Loucy (cell line): ENCODE data around the gene FBXO42.

Experiments
- H2AFZ ChIP-seq: fragments of 200-600 bp; sonication (generic); 2 replicates; pipeline ENCODE4 v1.6.0; 2016; ENCODE audit warnings: antibody characterized with exemption, mild to moderate bottlenecking, low read length, moderate library complexity
- H3F3A ChIP-seq: fragments of 200-600 bp; 2 replicates; pipeline ENCODE4 v1.6.0; 2016; ENCODE audit warnings: antibody characterized with exemption, low read depth, mild to moderate bottlenecking
- H3K27me3 ChIP-seq: fragments of 200-600 bp; sonication (generic); 2 replicates; pipeline ENCODE4 v1.6.1; 2014; ENCODE audit warnings: low read length, mild to moderate bottlenecking; ENCODE audit not compliant: insufficient read depth, poor library complexity, severe bottlenecking
- H3K36me3 ChIP-seq: fragments of 200-600 bp; sonication (generic); 2 replicates; pipeline ENCODE4 v1.6.1; 2016; ENCODE audit warnings: low read length; ENCODE audit not compliant: insufficient read depth
- H3K4me1 ChIP-seq: fragments of 200-600 bp; sonication (generic); 2 replicates; pipeline ENCODE4 v1.5.1; 2014; ENCODE audit warnings: low read length, mild to moderate bottlenecking; ENCODE audit not compliant: insufficient read depth, poor library complexity, severe bottlenecking
- H3K4me2 ChIP-seq: fragments of 200-600 bp; sonication (generic); 2 replicates; pipeline ENCODE4 v1.6.0; 2014; ENCODE audit warnings: antibody characterized with exemption, low read length, low read depth, mild to moderate bottlenecking; ENCODE audit not compliant: poor library complexity, severe bottlenecking
- H3K4me3 ChIP-seq: fragments of 200-600 bp; sonication (generic); 2 replicates; pipeline ENCODE4 v1.5.1; 2014; ENCODE audit warnings: low read length, mild to moderate bottlenecking, mixed read lengths; ENCODE audit not compliant: poor library complexity, severe bottlenecking
- H3K79me2 ChIP-seq: fragments of 200-600 bp; sonication (generic); 2 replicates; pipeline ENCODE4 v1.6.1; 2014; ENCODE audit warnings: low read length; ENCODE audit not compliant: insufficient read depth
- H3K9ac ChIP-seq: fragments of 200-600 bp; sonication (generic); 2 replicates; pipeline ENCODE4 v1.6.0; 2014; ENCODE audit warnings: mild to moderate bottlenecking, low read depth, low read length, moderate library complexity; ENCODE audit not compliant: poor library complexity, severe bottlenecking
- H3K9me2 ChIP-seq: fragments of 200-600 bp; sonication (generic); replicated peaks from 2 replicates; pipeline ENCODE4 v1.6.1; 2016; ENCODE audit warnings: low read depth, low read length, mixed read lengths
- H3K9me3 ChIP-seq: fragments of 200-600 bp; sonication (generic); 2 replicates; pipeline ENCODE4 v1.6.1; 2014; ENCODE audit warnings: mild to moderate bottlenecking, antibody characterized with exemption, low read length, low read depth; ENCODE audit not compliant: insufficient read depth
- H4K20me1 ChIP-seq: fragments of 200-600 bp; sonication (generic); 2 replicates; pipeline ENCODE4 v1.6.0; 2014; ENCODE audit warnings: antibody characterized with exemption, low read length, mild to moderate bottlenecking; ENCODE audit not compliant: insufficient read depth, poor library complexity, severe bottlenecking
- EZH2phosphoT487 ChIP-seq: fragments of 200-600 bp; IDR thresholded peaks from 2 replicates; pipeline ENCODE4 v1.6.1; 2018; ENCODE audit warnings: antibody characterized with exemption, mild to moderate bottlenecking, moderate library complexity, borderline replicate concordance
- TF ChIP-seq, protein P1 (sequence below): fragments of 200-600 bp; sonication (generic); conservative IDR thresholded peaks from 2 replicates; pipeline ENCODE4 v1.5.1; 2014; ENCODE audit warnings: mild to moderate bottlenecking, antibody characterized with exemption, low read length

The FBXO42 gene

GRCh38 chr1:16321176-16321867, 31.0 kb downstream of the FBXO42 start:
- Histone ChIP-seq H3K36me3 (peaks cover under 1% of the 10 kb centered on the region; the same call in 1 of the 2 replicates), H3K4me2 (no peak overlapping the region), H3K9me3 (no peaks in the 10 kb centered on the region), H3K4me1 (no peaks in the 10 kb centered on the region), H2AFZ (no peak overlapping the region), H3K9me2 (no peaks in the 10 kb centered on the region), H3K79me2 (peaks cover 88% of the 10 kb centered on the region), H3K9ac (no peak overlapping the region), H3F3A (no peaks in the 10 kb centered on the region), H4K20me1 (peaks cover 6% of the 10 kb centered on the region), H3K4me3 (no peak overlapping the region), H3K27me3 (no peaks in the 10 kb centered on the region)
- TF ChIP-seq EZH2phosphoT487, result no peak
- TF ChIP-seq, protein P1, sequence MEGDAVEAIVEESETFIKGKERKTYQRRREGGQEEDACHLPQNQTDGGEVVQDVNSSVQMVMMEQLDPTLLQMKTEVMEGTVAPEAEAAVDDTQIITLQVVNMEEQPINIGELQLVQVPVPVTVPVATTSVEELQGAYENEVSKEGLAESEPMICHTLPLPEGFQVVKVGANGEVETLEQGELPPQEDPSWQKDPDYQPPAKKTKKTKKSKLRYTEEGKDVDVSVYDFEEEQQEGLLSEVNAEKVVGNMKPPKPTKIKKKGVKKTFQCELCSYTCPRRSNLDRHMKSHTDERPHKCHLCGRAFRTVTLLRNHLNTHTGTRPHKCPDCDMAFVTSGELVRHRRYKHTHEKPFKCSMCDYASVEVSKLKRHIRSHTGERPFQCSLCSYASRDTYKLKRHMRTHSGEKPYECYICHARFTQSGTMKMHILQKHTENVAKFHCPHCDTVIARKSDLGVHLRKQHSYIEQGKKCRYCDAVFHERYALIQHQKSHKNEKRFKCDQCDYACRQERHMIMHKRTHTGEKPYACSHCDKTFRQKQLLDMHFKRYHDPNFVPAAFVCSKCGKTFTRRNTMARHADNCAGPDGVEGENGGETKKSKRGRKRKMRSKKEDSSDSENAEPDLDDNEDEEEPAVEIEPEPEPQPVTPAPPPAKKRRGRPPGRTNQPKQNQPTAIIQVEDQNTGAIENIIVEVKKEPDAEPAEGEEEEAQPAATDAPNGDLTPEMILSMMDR, result no peak

GRCh38 chr1:16318555-16318954, 33.7 kb downstream of the FBXO42 start:
- H3K9ac ChIP-seq, result no peak overlapping the region
- no peaks in the 10 kb centered on the region for H3K27me3 ChIP-seq
- H3K36me3 ChIP-seq, result peaks cover 20% of the 10 kb centered on the region; the same call in 1 of the 2 replicates
- H3K79me2 ChIP-seq, result peaks cover 64% of the 10 kb centered on the region
- no peaks in the 10 kb centered on the region for H3K4me1 ChIP-seq
- H3K9me3 ChIP-seq, result no peaks in the 10 kb centered on the region
- H4K20me1 ChIP-seq, result no peaks in the 10 kb centered on the region
- H2AFZ ChIP-seq, result no peak overlapping the region
- TF ChIP-seq, protein P1, result no peak
- no peaks in the 10 kb centered on the region for H3F3A ChIP-seq
- no peak overlapping the region for H3K4me3 ChIP-seq
- no peaks in the 10 kb centered on the region for H3K9me2 ChIP-seq
- H3K4me2 ChIP-seq, result no peak overlapping the region

GRCh38 chr1:16315437-16315836, 36.8 kb downstream of the FBXO42 start:
- H3K27me3 ChIP-seq, result no peaks in the 10 kb centered on the region
- no peak overlapping the region for H3K9ac ChIP-seq
- peaks cover 37% of the 10 kb centered on the region for H3K79me2 ChIP-seq
- H3K9me2 ChIP-seq, result no peaks in the 10 kb centered on the region
- H3F3A ChIP-seq, result no peaks in the 10 kb centered on the region
- no peak for TF ChIP-seq EZH2phosphoT487
- peaks cover 42% of the 10 kb centered on the region for H3K36me3 ChIP-seq
- no peak overlapping the region for H3K4me3 ChIP-seq
- H3K4me2 ChIP-seq, result no peak overlapping the region
- H3K4me1 ChIP-seq, result no peaks in the 10 kb centered on the region
- H3K9me3 ChIP-seq, result no peaks in the 10 kb centered on the region
- H4K20me1 ChIP-seq, result no peaks in the 10 kb centered on the region
- no peak overlapping the region for H2AFZ ChIP-seq

DNA sequence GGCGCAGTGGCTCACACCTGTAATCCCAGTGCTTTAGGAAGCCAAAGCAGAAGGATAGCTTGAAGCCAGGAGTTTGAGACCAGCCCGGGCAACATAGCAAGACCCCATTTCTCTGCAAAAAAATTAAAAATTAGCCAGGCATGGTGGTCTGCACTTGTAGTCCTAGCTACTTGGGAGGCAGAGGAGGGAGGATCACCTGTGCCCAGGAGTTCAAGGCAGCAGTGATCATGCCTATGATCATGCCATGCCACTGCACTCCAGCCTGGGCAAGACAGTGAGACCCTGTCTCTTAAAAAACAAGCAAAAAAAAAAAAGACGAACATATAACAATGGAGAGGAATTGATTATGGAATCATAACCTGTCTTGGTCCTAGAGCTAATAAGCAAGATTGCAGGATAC, 45.1 kb downstream of the FBXO42 start:
- H3K9ac ChIP-seq, result no peak overlapping the region
- no peak overlapping the region for H3K4me2 ChIP-seq
- H2AFZ ChIP-seq, result no peak overlapping the region
- H3K9me3 ChIP-seq, result no peaks in the 10 kb centered on the region
- H3F3A ChIP-seq, result no peaks in the 10 kb centered on the region
- H4K20me1 ChIP-seq, result no peaks in the 10 kb centered on the region
- H3K4me1 ChIP-seq, result no peaks in the 10 kb centered on the region
- H3K4me3 ChIP-seq, result no peak overlapping the region
- H3K9me2 ChIP-seq, result no peaks in the 10 kb centered on the region
- TF ChIP-seq, protein P1, result no peak
- TF ChIP-seq EZH2phosphoT487, result no peak
- no peaks in the 10 kb centered on the region for H3K27me3 ChIP-seq
- H3K79me2 ChIP-seq, result no peaks in the 10 kb centered on the region
- H3K36me3 ChIP-seq, result peaks cover 74% of the 10 kb centered on the region; the same call in 1 of the 2 replicates
